Stimulated activated CD8-positive, alpha-beta memory T cell treated with anti-CD3 and anti-CD28 coated beads, Interleukin-15, amount 100 ng/mL, for 1 hour (primary cell): ENCODE results near the gene LTBP1.
"Not testable (repeated sequence)": the region's sequence is repeated elsewhere in the genome, so short reads cannot be mapped to it uniquely, and the experiment has no call there.

Experiments
- DNase-seq: peaks from one replicate; pipeline ENCODE4 v3.0.0-alpha.2; 2020; ENCODE audit warnings: low read depth

LTBP1 gene

GRCh38 chr2:33384599-33384961 is 437.8 kb downstream of the LTBP1 start:
- no peak for DNase-seq

- DNase-seq, result no peak
Observed at GRCh38 chr2:33388996-33389395, 442.2 kb downstream of the LTBP1 start.

DNA sequence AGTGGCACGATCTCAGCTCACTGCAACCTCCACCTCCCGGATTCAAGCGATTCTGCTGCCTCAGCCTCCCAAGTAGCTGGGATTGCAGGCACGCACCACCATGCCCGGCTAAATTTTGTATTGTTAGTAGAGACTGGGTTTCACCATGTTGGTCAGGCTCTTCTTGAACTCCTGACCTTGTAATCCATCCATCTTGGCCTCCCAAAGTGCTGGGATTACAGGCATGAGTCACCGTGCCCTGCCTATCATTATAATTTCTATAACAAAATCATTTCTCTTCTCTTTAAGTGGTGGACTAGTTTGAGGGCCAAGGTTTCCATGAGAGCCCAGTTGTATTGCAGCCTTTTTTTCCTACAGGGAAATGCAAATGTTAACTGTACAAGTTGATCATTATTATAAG is 442.9 kb downstream of the LTBP1 start:
- not testable (repeated sequence) for DNase-seq

DNA sequence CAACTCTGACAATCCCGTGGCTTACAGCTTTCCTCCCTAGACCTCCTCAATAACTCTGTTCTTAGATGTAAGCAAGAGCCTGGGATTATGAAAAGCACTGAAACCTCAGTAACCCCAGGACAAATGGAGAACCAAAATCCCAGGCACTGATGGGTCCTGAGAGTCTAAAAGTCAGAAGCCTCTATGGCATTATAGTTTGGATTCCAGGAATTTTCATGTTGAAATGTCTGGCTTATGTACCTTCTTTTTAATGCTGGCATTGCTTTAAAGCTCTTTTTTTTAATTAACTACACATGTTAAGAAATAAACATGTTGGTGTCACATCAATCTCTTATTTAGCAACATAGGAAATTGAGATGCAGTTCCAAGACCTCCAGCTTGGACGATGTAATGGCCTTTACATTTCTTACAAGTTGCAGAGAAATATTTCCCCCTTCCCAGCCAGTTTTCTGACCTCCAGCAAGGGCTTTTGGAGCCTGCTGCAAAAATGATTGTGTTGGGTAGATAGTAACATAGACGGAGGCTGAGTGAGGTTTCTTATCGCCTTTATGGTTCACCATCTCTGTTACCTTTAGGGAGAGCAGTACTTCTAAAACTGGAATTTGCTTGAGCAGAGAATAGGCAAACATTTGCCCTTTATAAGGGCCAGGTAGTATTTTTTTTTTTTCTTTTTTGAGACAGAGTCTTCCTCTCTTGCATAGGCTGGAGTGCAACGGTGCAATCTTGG is 444.9 kb downstream of the LTBP1 start:
- no peak for DNase-seq

- no peak for DNase-seq
Observed at GRCh38 chr2:33392366-33392765, 445.6 kb downstream of the LTBP1 start.

- no peak for DNase-seq
Observed at GRCh38 chr2:33395034-33395433, 448.3 kb downstream of the LTBP1 start.

DNA sequence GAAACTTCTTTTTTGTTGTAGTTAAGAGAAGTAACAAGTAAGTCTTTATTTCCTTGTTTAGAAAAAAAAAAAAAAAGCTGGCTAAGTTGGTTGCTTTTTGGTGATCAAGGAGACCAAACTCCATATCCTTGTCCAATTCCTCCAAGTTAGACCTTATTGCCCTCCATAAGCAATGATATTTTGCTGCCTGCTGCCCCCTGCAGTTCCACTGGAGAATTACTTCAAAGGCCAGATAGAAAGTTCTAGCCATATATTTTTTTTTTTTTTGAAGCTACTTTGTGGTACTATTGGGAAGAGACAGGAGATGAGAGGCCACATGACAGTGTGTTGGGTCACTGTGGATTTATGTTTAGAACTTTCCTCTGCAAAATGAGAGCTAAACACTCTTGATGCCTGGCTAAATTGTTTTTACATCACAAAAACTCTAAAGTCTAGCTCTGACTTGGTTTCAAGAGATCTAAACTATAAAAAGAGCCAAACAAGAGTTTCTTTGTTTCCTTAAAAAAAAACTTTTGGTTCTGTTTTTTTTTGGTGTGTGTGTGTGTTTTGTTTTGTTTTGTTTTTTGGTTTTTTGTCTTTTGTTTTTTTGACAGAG is 449.0 kb downstream of the LTBP1 start:
- no peak for DNase-seq

DNA sequence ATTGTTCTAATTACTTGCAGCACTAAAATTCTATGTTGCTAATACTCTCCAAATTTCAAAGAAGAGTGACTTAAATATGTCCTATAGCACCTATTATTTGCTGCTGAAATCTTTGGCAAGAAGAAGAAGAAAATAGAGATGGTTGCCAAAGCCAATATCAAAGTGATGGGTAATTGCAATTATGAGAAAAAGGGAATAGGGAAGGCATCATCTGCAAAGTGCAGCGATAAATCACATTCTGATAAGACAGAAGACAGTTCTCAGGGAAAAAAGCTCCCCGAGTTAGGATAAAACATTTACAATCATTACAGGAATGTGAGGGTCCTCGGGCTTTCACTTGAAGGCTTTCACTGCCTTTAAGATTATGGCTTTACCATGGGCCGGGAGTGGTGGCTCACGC is 457.6 kb downstream of the LTBP1 start:
- no peak for DNase-seq

DNA sequence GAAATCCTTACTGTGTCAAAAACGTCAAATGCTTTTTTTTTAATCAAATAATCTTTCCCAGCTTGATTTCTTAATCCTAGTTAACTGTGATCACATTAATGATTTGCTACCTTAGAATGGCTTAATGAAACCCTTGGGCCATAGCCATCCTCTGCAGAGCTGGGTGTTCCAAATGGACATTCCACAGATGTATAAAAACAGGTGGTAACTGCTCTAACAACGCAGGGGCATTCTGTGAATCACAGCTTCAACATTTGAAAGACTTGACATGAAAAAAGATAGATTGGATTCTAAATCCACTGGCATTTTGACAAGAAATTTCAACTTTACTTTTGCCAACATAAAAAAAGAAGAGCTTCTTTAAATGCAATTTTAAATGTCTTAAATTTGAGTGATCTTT is 459.9 kb downstream of the LTBP1 start:
- DNase-seq, result no peak

- DNase-seq, result no peak
Observed at GRCh38 chr2:33408109-33408508, 461.4 kb downstream of the LTBP1 start.

- no peak for DNase-seq
Observed at GRCh38 chr2:33409417-33409955, 462.7 kb downstream of the LTBP1 start.

GRCh38 chr2:33411765-33412164 is 465.0 kb downstream of the LTBP1 start:
- DNase-seq, result no peak

- DNase-seq, result no peak
Observed at GRCh38 chr2:33412920-33413319, 466.2 kb downstream of the LTBP1 start.

- no peak for DNase-seq
Observed at GRCh38 chr2:33419581-33420200, 472.9 kb downstream of the LTBP1 start.

- no peak for DNase-seq
Observed at GRCh38 chr2:33420726-33421125, 474.0 kb downstream of the LTBP1 start.

- DNase-seq, result no peak
Observed at GRCh38 chr2:33421820-33422219, 475.1 kb downstream of the LTBP1 start.

DNA sequence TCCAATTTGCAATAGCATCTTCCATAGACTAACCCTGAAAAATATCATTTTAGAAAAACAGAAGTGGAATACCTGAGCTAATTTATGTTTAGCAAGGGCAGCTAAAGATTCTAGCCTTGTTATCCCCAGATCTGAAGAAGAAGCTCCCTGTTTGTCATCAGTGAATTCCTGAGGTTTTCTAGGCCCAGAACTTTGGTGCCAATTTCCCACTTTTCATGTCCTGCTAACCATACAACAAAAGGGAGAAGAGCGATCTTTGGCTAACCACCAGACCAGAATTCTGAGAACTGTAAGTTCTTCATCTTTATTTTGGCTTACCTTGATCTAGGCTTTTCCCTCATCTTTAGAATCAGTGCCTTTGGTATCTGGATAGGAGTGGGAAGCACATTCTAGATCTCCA is 478.4 kb downstream of the LTBP1 start:
- no peak for DNase-seq

GRCh38 chr2:33425586-33426031 is 478.9 kb downstream of the LTBP1 start:
- no peak for DNase-seq

- DNase-seq, result no peak
Observed at GRCh38 chr2:33426666-33427231, 480.0 kb downstream of the LTBP1 start.

DNA sequence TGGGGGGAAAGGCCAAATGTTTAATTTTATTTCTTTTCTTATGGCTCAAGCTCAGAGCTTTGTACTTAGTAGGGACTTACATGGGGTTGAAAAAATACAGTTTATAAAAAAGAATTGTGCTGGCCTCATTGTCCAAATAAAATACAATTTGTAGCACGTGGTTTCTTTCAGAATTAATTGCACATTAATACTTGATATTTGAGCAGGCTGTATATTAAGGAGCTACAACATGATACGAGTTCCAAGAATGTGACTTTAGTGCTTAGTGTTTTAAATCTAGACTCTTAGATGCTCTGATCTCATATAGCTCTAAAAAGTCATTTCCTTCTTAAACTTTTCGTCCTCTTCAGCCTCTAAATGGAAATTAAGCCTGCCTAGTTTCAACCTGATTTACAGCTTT is 483.3 kb downstream of the LTBP1 start:
- DNase-seq, result no peak

GRCh38 chr2:33430856-33431255 is 484.1 kb downstream of the LTBP1 start:
- no peak for DNase-seq

- DNase-seq, result no peak
Observed at GRCh38 chr2:33432871-33433270, 486.1 kb downstream of the LTBP1 start.
